H1 (cell line): ENCODE results near the gene CERCAM. TPM values are rescaled to one million over a fixed set of nuclear protein-coding genes. Genes with fewer than 3 reads are reported as not detected.

Experiments used
- CHD1 ChIP-seq: IDR thresholded peaks from 2 replicates; pipeline ENCODE4 v1.6.1; 2012; ENCODE audit warnings: low read depth, low read length, improper control_type of control experiment
- polyA plus RNA-seq, 7 experiments: library from polyadenylated mRNA; depleted of rRNA in 3 of 7; stranded (reverse) in 5 of 7; unstranded in 2 of 7; fragments of >200 nt in 5 of 7; fragments of 200-250 nt in 2 of 7; gene quantifications; 1 replicate in 5 of 7; 2 replicates in 1 of 7; 4 replicates in 1 of 7; pipeline versions ENCODE4 v1.2.1 to v1.2.3, GENCODE V29; 2011 to 2013; ENCODE audit warnings: missing spikeins in 2 of 7, mixed read lengths in 2 of 7
- total RNA-seq: library from RNA; stranded (reverse); fragmentation: NEBNext Ultra II Directional; extraction: Animal tissue kit (Norgen Biotek cat#: 25700); gene quantifications from 2 replicates; pipeline ENCODE4 v1.2.1, GENCODE V29; 2021

Gene CERCAM
- total and polyA plus RNA-seq, 2 of the 8 experiments (the other 6 are each of a cell fraction or from before 2014, with no cell fraction given): 3.1 to 5.2 TPM

DNA sequence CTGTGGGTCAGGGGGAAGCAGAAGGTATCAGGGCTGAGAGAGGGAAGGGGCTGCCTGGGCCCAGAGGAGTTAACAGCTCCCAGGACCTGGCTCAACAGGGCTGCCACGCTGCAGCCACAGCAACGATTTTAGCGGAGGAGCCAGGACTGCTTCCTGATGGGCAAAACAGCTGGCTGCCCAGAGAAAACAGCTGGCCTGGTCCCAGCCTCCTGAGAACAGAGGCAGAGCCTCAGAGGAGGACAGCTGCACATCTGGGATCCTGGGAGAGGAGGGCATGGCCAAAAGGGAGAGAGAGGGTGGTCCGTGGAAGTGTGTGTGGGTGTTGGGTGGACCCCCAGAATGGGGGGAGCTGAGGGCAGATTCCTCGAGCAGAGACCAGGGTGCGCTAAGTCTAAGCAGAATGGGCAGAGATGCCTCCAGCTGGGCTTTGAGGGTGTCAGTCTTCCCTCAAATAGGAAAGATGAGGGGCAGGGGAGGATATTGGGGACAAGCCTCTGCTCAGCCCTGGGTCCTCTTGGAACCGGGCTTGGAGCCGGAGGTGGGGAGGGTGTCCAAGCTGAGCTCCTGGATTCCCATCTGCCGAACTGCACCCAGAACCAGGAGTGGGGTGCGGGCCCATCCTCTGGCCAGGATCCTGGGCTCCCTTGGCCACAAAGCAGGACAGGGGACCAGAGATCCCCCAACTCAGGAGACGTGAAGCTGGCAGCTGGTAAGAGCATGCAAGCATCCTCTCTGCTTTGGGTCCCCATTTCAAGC, 9.1 kb upstream of the CERCAM start (continued):
- TF ChIP-seq CHD1: no peak
